Gastrocnemius medialis (tissue), 4 donors: ENCODE measurements around the gene SIK3. TPM values are rescaled to one million over a fixed set of nuclear protein-coding genes. Genes with fewer than 3 reads are reported as not detected.
"Not testable (repeated sequence)": the region's sequence is repeated elsewhere in the genome, so short reads cannot be mapped to it uniquely, and the experiment has no call there.

Source experiments
- ATAC-seq, 2 donors: fragments of 150-250 bp; one replicate each; pipeline ENCODE4 v1.9.1; 2016
- DNase-seq, 2 donors: peaks; one replicate each; pipeline ENCODE4 v3.0.0-alpha.2; 2019
- H3K27ac ChIP-seq, 4 donors: fragments of 200-600 bp; sonication (generic); 1 replicate in 1 of 4; 2 replicates in 3 of 4; pipeline ENCODE4 v1.5.1; 2016 to 2018; ENCODE audit warnings: mild to moderate bottlenecking in 2 of 4, moderate library complexity in 1 of 4
- H3K27me3 ChIP-seq, 3 donors: fragments of 200-600 bp; sonication (generic) in 2 of 3; 1 replicate in 1 of 3; 2 replicates in 2 of 3; pipeline versions ENCODE4 v1.5.1 to v1.6.0; 2016 to 2019; ENCODE audit warnings: mild to moderate bottlenecking in 1 of 3, moderate library complexity in 1 of 3
- H3K36me3 ChIP-seq, 2 donors: fragments of 200-600 bp; sonication (generic) in 1 of 2; one replicate each; pipeline ENCODE4 v1.5.1; 2017 to 2018
- H3K4me1 ChIP-seq, 2 donors: fragments of 200-600 bp; sonication (generic) in 1 of 2; one replicate each; pipeline ENCODE4 v1.5.1; 2016 to 2017; ENCODE audit warnings: mild to moderate bottlenecking in 2 of 2
- H3K4me3 ChIP-seq, 4 donors: fragments of 200-600 bp; sonication (generic) in 3 of 4; 1 replicate in 1 of 4; 2 replicates in 3 of 4; pipeline ENCODE4 v1.5.1; 2016 to 2019; ENCODE audit warnings: mild to moderate bottlenecking in 2 of 4
- H3K9me3 ChIP-seq, 3 donors: fragments of 200-600 bp; sonication (generic) in 2 of 3; 1 replicate in 1 of 3; 2 replicates in 2 of 3; pipeline ENCODE4 v1.5.1; 2016 to 2019
- POLR2A ChIP-seq, 2 donors: fragments of 450-650 bp; IDR thresholded peaks; one replicate each; pipeline ENCODE4 v1.6.1; 2017; ENCODE audit warnings: antibody characterized with exemption in 2 of 2, mild to moderate bottlenecking in 2 of 2, moderate library complexity in 2 of 2
- in situ Hi-C, 4 donors: fragments of 200-750 bp; cut with MboI; loops; one replicate each; pipeline versions ENCODE4 v1.15.0 to v1.8.0; 2017; ENCODE audit warnings: low sequenced_read_pairs in 4 of 4
- intact Hi-C: fragments of 100-400 bp; cut with DNase I; formaldehyde crosslinking; loops from one replicate; pipeline ENCODE4 v1.15.1; 2023; ENCODE audit warnings: low total_unique reads
- total RNA-seq, 4 donors: library from RNA; depleted of rRNA; stranded (reverse); fragments of >200 nt; gene quantifications; one replicate each; pipeline versions ENCODE4 v1.1.0 to v1.2.3, GENCODE V29; 2016
- TF ChIP-seq, protein P1 (sequence below), 5 experiments: fragments of 450-650 bp in 3 of 5; fragments of 200-600 bp in 2 of 5; sonication (generic) in 2 of 5; IDR thresholded peaks in 4 of 5; conservative IDR thresholded peaks in 1 of 5; 1 replicate in 4 of 5; 2 replicates in 1 of 5; pipeline ENCODE4 v1.5.1; 2016 to 2019; ENCODE audit warnings: antibody characterized with exemption in 5 of 5, mild to moderate bottlenecking in 3 of 5, moderate library complexity in 3 of 5

Gene SIK3
- total RNA-seq, 4 donors from 2014 or later, result 34.4 to 42.4 (median 37.2) TPM

DNA sequence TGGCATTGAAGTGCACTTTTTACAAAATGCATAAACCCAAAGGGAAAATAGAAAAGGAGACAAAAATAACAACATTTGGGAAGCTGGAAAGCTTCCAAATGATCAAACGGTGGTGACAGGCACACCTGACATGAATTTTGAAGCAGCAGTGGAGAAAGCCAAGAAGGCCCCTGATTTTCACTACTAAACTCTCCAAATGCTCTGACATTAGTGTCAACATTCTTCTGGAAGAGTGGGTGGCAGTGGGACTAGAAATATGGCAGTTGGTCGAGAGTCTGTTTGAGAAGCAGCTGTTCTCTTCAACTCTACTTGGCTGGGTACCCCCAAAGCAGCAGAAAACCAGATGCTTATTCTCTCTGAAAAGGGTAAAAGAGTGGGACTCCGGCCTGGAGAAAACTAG, 294.2 kb downstream of the SIK3 start:
- no peaks in the 10 kb centered on the region for H3K4me1 ChIP-seq
- no peaks in the 10 kb centered on the region for H3K27me3 ChIP-seq
- H3K27ac ChIP-seq, result no peak overlapping the region
- no peak for DNase-seq
- H3K9me3 ChIP-seq, result no peaks in the 10 kb centered on the region
- intact Hi-C loops, result no loop called here
- no peaks in the 10 kb centered on the region for H3K36me3 ChIP-seq
- ATAC-seq, result no peak
- TF ChIP-seq, protein P1, sequence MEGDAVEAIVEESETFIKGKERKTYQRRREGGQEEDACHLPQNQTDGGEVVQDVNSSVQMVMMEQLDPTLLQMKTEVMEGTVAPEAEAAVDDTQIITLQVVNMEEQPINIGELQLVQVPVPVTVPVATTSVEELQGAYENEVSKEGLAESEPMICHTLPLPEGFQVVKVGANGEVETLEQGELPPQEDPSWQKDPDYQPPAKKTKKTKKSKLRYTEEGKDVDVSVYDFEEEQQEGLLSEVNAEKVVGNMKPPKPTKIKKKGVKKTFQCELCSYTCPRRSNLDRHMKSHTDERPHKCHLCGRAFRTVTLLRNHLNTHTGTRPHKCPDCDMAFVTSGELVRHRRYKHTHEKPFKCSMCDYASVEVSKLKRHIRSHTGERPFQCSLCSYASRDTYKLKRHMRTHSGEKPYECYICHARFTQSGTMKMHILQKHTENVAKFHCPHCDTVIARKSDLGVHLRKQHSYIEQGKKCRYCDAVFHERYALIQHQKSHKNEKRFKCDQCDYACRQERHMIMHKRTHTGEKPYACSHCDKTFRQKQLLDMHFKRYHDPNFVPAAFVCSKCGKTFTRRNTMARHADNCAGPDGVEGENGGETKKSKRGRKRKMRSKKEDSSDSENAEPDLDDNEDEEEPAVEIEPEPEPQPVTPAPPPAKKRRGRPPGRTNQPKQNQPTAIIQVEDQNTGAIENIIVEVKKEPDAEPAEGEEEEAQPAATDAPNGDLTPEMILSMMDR (IDR thresholded peaks at IDR 0.05 in 4 of 5, conservative IDR thresholded peaks at IDR 0.05 in 1 of 5), result no peak
- no peak for TF ChIP-seq POLR2A (IDR thresholded peaks at IDR 0.05)
- in situ Hi-C loops, result no loop called here
- no peak overlapping the region for H3K4me3 ChIP-seq

DNA sequence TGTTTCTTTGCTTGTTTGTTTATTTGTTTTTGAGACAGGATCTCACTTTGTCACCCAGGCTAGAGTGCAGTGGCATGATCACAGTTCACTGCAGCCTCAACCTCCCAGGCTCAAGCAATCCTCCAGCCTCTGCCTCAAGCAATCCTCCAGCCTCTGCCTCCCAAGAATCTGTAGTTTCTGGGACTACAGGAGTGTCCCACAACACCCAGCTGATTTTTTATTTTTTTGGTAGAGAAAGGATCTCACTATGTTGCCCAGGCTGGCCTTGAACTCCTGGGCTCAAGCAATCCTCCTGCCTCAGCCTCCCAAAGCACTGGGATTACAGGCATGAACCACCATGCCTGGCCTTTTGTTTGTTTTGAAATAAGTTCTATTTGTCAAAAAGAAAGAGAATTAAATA, 296.6 kb downstream of the SIK3 start:
- H3K27me3 ChIP-seq, ATAC-seq, intact Hi-C loops, H3K9me3 ChIP-seq, in situ Hi-C loops, H3K36me3 ChIP-seq, H3K4me1 ChIP-seq, H3K27ac ChIP-seq, H3K4me3 ChIP-seq, DNase-seq: not testable (repeated sequence)

DNA sequence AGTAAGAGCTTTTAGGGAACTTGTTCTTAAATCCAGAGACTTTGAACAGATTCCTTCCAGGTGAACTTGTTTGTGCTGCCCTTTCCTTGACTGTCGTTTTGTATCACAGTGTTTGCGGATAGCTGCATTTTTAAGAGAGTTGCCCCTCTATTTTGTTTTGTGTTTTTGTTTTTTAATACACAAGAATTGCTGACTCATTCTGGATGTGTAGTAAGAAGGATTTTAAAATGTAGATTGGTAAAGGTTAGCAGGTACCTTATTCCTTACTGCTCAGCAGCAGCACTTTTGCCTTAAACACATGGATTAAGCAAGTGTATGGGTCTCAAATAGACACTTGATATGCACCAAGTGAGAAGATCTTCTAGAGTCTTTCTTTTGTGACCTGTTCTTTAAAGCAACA, 297.6 kb downstream of the SIK3 start:
- TF ChIP-seq POLR2A (IDR thresholded peaks at IDR 0.05), result no peak
- TF ChIP-seq, protein P1 (IDR thresholded peaks at IDR 0.05 in 4 of 5, conservative IDR thresholded peaks at IDR 0.05 in 1 of 5), result no peak
- Histone ChIP-seq H3K9me3 (no peaks in the 10 kb centered on the region), H3K36me3 (no peaks in the 10 kb centered on the region), H3K4me3 (no peak overlapping the region), H3K27me3 (no peaks in the 10 kb centered on the region), H3K4me1 (no peaks in the 10 kb centered on the region), H3K27ac (no peak overlapping the region)
- in situ Hi-C loops (no loop called here), intact Hi-C loops (no loop called here)
- no peak for ATAC-seq
- DNase-seq, result no peak

DNA sequence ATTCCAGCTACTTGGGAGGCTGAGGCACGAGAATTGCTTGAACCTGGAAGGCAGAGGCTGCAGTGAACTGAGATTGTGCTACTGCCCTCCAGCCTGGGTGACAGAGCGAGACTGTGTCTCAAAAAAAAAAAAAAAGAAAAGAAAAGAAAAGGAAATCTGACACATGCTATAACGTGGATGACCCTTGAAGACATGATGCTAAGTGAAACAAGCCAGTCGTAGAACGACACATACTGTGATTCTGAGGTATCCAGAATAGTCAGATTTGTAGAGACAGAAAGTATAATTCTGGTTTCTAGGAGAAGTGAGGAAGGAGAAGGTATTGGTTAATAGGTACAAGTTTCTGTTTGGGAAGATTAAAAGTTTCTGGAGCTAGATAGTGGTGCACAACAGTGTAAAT, 299.9 kb downstream of the SIK3 start:
- no peak overlapping the region for H3K27ac ChIP-seq
- in situ Hi-C loops, result loop anchor here in 2 of 4 donors (10.0 kb wide), 1 partner anchor 306 kb away; no protein-coding TSS in a partner anchor

DNA sequence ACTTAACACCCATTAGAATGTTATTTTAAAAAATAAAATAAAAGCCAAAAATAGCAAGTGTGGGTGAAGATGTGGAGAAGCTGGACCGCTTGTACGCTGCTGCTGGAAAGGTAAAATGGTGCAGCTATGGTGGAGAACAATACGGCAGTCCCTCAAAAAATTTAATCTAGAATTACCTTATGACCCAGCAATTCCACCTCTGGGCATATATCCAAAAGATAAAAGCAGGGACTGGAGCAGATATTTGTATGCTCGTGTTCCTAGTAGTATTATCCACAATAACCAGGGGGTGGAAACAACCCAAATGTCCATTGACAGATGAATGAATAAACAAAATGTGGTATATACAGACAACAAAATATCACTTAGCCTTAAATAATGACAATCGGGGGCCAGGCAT, 300.4 kb downstream of the SIK3 start:
- ATAC-seq, result no peak
- no peaks in the 10 kb centered on the region for H3K27me3 ChIP-seq
- H3K4me1 ChIP-seq, result no peaks in the 10 kb centered on the region
- TF ChIP-seq POLR2A (IDR thresholded peaks at IDR 0.05), result no peak
- TF ChIP-seq, protein P1 (IDR thresholded peaks at IDR 0.05 in 4 of 5, conservative IDR thresholded peaks at IDR 0.05 in 1 of 5), result no peak
- in situ Hi-C loops, result loop anchor here in 2 of 4 donors (10.0 kb wide), 1 partner anchor 307 kb away; no protein-coding TSS in a partner anchor
- no peak for DNase-seq
- H3K36me3 ChIP-seq, result no peaks in the 10 kb centered on the region
- no peaks in the 10 kb centered on the region for H3K9me3 ChIP-seq
- H3K4me3 ChIP-seq, result no peak overlapping the region
- no peak overlapping the region for H3K27ac ChIP-seq
- intact Hi-C loops, result no loop called here

More for the DNA sequence above, 299.9 kb downstream of the SIK3 start:
- Histone ChIP-seq H3K36me3 (no peaks in the 10 kb centered on the region), H3K4me1 (no peaks in the 10 kb centered on the region), H3K4me3 (no peak overlapping the region), H3K9me3 (no peaks in the 10 kb centered on the region), H3K27me3 (no peaks in the 10 kb centered on the region)
- ATAC-seq (no peak), DNase-seq (no peak)
- TF ChIP-seq, protein P1 (IDR thresholded peaks at IDR 0.05 in 4 of 5, conservative IDR thresholded peaks at IDR 0.05 in 1 of 5), result no peak
- TF ChIP-seq POLR2A (IDR thresholded peaks at IDR 0.05), result no peak
- intact Hi-C loops, result no loop called here
